CD4-positive, alpha-beta T cell treated with Interleukin-10 for 1 hour (primary cell): ENCODE results near the gene RPS6KA5.
"Not testable (repeated sequence)": the region's sequence is repeated elsewhere in the genome, so short reads cannot be mapped to it uniquely, and the experiment has no call there.

Source experiments
- DNase-seq: peaks from one replicate; pipeline ENCODE4 v3.0.0-alpha.2; 2020

RPS6KA5 gene

DNA sequence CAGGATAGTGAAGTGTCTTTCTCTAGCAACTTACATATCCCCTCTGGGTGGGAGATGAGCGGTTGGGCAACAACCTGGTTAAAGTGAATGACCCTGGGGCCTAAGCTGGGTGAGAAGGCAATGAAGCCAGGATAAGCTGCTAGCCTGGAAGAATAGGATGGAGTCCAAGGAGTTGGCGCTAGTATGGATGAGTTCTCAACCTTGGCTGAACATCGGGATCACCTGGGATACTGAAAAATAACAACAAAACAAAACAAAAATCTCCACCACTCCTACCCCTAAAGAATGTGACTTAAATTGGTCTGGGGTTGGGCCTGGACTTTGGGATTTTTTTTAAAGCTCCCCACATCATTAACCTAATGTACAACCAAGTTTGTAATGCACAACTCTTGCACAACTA lies 4.8 kb upstream of the RPS6KA5 start:
- no peak for DNase-seq

DNA sequence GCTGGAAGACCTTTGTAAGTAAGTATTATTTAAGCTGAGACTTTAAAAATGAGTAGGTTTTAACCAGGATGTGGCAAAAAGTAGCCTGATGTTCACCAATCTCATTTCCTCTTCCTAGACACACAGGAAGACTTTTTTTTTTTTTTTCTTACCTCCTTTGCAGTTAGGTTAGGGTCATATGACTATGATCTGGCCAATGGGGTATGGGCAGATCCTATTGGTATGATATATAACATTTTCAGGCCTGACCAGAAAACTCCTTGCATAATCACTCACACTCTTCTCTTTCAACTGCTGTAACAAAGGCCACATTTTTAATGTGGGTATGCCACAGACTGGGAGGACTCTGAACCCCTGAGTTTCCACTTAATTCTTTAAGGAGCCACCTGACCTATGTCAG lies 2.7 kb upstream of the RPS6KA5 start:
- DNase-seq: peak; percentile 79

DNA sequence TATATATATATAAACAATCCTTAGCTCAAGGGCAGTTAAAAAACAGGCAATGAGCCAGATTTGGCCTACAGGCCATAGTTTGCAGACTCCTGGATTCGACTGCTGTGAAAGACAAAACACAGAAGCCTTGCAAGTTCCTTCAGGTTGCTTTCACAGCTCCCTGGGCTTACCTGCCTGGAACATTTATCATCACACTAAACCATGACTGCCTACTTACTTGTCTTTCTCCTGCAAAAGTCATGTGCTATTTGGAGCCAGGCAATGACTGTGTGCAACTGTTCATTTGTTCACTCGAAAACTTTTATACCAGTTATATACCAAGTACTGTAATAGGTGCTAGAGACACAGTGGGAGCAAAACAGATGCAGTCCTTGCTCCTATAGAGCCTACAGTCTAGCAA lies 2.2 kb upstream of the RPS6KA5 start:
- DNase-seq: no peak

DNA sequence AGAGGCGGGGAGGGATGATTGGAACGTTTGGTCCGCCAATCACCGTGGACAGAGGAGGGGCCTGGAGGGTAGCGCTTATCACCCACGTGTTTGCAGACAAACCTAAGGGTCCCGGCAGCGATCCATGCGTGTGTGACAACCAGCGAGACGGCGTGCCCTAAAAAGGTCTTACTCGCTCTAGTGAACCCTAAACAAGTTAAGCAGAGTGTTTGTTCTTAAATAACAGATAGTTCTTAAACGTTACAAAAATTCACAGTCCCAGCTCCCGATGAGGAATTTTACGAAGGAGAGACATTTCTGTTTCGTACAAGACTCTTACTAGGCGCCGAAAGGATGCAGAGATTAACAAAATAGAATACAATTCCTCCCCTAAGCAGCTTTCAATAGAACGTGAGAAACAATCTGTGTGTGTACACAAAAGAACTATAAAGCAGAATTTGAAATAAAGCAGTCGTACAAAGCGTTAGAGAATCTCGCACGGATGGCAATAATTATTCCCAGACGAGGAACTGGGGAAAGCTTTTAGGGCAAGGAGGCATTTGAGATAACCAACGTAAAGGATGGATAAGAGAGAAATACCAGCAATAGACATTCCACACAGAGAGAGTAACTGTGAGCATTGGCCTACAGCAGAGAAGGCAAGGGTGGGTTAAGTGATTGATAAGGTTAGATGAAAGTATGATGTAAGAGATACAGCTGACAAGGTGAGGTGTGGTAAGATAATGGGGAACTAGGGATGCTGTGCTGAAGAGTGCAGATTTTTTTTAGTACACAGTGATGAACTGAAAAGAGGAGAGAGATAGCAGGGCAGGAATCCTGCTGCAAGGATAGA lies 831 bp upstream of the RPS6KA5 start:
- no peak for DNase-seq

DNA sequence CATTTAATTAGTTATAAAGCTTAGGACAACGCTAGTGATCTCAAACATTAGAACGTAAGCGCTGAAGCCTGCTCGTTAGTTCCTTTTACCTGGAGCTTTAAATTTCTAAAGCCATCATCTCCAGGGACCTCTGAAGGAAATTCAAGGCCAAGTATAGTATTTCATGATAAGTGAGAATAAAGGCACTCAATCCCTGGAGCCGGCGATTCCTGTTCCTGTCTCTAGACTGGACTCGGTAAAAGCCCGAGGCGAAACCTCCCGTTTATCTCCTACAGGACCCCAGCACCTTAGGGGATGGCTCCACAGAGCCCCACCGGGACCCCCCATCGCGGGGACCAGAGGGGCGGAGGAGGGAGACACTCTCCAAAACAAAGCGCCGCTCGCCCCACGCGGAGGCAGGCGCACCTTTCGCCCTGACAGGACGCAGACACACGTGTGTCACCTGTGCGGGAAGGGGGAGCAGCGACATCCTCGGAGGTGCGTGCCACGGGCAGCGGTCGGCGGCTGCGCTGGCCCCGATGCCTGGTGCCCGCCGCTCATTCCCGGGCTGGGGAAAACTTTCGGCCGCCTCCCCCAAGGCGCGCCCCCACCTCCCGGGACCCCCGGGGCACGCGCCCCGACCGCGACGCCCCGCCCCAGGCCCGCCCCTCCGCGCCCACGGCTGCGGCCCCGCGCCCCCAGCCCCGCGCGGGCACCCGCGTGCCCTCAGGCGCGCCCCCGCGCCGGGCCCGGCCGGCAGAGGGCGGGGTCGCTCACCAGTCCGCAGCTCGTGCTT lies 678 bp downstream of the RPS6KA5 start:
- DNase-seq: peak; percentile 61

DNA sequence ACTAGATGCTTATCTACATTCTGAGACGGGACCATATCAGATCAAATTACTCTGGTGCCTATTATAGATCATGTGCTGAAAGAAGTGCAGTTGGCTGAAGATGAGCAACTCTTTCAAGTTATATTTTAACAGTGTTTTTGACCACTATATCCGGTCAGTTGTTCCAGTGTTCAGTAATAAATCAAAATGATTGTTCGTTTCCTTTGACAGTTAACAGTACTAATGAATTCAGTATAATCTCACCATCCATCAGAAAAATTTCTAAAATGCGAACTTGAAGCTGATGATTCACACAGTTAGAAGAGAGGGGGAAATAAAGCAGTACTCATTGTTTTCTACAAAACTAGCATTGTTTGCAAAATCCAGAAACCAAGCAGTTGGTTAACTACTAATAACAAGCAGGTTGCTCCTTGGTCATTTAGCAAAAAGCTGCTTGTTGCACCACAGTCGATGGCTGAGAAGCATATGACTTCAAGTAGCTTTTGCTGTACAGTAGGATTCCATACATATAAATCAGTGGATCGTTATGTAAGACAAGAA lies 2.3 kb downstream of the RPS6KA5 start:
- DNase-seq: no peak

DNA sequence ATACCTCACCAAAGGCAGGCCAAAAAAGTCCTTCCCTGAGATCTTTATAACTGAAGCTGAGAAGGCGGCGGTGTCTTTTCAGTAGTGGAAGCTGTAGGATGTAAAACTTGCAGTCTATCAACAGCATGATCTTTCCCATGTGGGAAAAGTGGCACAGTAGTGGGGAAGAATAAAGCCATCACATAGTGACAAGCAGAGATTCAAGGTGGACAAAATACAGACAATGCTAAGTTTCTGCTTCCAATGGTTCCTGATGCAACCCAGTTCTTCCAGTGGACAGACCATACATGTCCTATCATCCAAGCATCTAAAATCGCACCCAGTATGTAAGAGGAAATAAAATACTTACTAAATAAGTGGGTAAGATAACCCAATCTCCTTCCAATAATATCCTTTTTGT lies 4.1 kb downstream of the RPS6KA5 start:
- no peak for DNase-seq

DNA sequence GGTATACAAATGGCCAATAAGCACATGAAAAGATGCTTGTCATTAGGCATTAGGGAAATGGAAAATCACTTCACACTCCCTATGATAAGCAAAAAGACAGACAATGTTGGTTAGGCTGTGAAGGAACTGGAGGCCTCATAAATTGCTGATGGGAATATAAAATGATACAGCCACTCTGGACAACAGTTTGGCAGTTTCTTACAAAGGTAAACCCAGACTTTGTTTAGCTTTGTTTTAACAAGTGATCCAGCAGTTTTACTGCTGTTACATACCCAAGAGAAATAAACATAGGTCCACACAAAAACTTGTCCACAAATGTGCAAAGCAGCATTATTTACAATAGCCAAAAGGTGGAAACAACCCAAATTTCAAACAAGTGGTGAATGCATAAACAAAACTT lies 5.4 kb downstream of the RPS6KA5 start:
- DNase-seq: no peak

DNA sequence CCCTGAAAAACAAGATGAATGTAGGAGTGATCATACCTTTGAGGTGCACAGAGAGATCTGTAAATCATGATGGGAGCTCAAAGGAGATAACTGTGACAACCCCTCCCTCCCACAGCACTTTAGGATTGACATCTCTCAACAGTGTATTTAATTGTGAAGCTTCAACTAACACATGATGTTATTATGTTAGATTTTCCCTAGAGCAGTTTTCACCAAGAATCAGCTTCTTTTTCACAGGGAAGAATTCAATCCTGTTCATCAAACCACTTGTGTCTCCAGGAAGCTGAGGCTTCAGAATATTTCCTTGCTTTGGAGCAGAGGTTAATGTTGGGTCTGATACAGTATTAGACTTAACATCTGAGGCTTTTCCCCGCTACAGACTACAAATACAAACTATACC lies 11.8 kb downstream of the RPS6KA5 start:
- DNase-seq: no peak

DNA sequence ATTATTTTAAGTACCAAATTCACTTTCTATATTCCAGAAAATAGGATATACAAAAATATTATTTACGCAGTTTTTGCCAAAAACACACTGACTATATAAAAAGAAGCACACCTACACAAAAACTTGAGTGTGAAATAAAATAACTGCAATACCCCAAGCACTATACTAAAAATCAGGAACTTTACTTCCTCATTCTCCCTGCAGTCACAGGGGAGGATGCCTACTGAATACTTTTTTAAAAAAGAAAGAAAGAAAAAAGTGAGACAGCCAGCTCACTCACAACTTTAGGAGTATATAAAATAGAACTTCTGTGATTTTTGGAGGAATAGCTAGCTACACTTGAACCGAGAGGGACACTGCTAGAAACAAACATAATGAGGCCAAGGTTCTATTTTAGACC lies 12.2 kb downstream of the RPS6KA5 start:
- no peak for DNase-seq

DNA sequence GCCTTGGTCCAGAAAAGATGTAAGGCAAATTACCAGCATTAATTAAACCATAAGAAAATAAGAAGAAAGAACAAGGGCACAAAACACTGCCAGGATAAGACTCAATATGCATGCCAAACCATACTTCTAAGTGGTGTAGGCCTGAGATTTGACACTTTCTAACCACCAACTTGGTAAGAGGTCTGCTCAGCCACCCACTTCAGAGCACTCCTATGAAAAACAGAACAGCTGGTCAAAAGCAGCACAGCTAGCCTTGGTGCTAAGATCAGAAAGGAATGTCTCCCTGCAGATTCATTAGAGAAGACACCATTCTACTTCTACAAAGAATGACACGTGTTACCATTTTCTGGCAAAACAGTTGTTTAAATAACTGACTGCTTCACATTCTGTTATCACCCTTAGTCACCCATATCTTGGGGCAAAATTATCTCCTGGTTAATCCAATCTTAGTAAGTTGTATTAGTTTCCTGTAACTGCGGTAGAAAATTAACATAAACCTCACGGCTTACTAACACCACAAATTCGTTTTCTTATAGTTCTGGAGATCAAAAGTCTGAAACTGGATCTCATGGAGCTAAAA lies 13.2 kb downstream of the RPS6KA5 start:
- peak; percentile 24 for DNase-seq

DNA sequence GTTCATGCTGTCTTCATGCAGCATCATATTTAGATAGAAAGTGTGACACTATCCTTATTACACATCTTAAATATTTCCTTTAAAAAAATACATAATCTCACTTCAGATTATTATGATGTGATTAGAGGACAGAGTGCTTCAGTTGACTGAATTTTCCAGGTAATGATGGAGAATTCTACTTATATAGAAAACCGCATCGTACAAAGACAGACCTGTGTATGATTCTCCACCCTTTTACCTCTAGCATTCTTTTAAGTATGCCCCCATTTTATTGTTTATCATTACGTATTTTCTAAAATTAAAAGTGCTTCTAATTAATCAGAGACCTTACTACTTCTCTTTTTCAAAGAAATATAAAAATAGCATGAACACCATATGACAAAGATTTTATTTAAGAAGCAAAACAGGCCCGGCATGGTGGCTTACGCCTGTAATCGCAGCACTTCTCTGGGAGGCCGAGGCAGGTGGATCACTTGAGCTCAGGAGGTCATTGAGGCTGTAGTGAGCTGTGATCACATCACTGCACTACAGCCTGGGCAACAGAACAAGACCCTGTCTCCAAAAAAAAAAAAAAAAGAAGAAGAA lies 13.9 kb downstream of the RPS6KA5 start:
- no peak for DNase-seq

DNA sequence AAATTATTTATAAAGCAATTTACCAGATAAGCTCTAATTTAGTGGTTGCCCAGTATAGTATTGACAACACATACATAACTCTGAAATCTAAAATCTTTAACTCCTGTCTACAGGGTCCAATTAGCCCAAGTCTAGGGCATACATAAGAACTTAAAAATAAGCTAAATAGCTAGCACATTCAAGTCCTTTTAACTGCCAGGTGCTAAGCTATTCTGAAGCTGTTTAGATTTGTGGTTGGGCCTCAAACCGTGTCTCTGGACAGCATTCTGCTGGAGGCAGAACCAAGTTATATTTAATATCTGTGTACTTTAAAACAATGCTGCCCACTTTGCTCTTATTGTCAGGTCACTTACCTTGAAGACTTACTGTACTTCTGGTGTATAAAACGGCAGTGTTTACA lies 19.0 kb downstream of the RPS6KA5 start:
- no peak for DNase-seq

DNA sequence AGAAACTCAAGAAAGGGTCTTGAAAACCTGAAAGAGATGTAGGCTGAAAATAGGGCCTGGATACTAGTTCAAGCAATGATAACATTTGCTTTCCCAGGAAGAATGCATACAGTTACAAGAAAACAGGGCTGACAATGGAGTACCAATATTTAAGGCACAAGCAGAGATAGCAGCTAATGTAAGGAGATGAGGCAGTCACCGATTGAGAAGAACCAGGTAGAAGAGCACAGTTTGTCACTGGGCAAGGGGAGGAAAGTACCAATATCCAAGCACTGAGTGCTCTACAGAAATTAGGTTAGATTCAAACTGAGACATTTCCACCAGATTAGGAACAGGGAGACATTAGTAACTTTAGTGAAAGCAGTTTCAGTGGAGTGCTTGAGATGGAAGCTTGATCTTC lies 19.9 kb downstream of the RPS6KA5 start:
- no peak for DNase-seq

DNA sequence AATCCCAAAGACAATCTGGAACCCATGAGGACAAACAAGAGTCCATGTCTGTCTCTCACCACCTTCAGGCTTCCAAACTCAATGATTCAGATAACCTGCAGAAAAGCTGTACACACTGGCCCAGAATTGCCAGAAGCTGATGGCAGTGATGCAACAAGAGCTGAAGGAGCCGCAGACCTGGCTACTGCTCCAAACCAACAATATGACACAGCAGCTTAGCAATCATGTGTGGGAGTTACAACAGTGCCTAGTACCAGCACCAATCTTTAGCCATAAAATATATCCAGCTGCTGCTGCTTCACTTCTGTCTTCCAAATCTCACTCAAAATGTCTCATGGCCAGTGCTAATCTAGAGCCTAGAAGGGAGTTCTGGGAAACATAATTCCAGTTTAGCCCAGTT lies 22.0 kb downstream of the RPS6KA5 start:
- no peak for DNase-seq

DNA sequence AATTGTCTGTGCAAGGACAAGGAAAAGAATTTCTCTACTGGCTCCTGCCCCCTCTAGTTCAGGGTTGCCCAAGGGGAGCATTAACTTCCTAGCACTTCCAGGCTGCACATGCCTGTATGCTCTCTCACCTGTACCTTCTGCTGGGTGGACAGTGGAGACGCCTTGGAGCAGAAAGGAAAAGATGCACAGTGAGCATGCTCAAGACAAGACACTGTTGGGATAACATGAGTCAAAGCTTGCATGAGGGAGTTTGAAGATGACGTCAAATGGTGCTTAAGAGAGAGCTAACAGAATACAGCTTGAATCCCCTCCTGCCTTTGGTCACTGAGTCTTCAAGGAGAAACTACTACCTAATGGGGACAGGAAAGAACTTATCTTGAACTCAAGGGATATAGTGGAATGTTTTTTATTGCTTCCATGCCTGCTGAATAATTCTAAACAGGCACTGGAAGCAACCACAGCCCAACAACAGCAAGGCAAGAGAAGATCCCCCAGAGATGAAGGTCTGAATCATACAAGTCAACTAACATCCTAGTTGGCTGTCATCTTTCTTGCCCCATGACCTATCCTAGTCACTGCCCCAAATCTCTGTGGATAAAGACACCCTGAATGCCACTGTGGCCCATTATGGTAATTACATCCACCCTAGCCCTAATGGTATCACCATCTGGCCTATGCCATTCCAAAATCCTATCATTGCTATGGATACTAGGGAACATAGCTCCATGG lies 23.5 kb downstream of the RPS6KA5 start:
- DNase-seq: no peak

DNA sequence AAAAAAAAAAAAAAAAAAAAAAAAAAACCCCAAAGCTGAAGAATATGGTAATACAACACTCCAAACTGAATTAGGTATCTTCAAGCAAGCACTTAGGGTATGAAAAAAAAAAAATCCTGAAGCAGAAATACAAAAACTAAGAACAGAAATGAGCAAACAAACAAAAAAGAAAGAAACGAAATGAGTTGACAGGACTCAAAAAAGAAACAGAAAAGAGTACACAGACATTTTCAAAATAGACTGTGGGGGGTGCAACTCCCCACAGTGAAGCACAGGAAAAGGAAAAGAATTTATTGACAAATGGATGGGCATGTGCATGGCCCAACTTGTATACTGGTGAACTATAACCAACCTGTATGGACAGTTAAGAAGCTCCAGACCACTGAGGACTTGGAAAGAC lies 24.6 kb downstream of the RPS6KA5 start:
- DNase-seq: no peak

DNA sequence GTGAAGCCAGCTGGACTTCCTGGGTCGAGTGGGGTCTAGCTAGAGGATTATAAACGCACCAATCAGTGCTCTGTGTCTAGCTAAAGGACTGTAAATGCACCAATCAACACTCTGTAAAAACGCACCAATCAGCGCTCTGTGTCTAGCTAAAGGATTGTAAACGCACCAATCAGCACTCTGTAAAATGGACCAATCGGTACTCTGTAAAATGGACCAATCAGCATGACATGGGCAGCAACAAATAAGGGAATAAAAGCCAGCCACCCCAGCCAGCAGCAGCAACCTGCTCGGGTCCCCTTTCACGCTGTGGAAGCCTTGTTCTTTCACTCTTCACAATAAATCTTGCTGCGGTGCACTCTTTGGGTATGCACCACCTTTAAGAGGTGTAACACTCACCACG lies 26.1 kb downstream of the RPS6KA5 start:
- DNase-seq: not testable (repeated sequence)

DNA sequence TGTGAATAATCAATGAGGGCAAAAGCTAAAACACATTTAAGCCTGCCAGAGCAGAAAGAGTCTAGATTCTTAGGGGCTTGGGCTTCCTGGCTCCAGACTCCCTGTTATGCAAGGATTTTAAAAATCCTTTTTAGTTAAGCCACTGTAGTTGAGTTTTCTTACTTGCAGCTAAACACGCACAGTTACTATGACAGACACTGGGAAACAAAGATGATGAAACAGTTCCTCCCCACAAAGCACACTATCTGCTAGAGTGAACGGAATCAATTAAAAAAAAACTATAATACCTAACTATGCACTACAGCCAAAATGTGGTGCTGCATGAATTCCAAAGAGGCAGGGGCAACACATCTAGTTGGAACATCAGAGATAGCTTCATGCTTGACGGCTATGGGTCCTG lies 28.2 kb downstream of the RPS6KA5 start:
- DNase-seq: no peak

DNA sequence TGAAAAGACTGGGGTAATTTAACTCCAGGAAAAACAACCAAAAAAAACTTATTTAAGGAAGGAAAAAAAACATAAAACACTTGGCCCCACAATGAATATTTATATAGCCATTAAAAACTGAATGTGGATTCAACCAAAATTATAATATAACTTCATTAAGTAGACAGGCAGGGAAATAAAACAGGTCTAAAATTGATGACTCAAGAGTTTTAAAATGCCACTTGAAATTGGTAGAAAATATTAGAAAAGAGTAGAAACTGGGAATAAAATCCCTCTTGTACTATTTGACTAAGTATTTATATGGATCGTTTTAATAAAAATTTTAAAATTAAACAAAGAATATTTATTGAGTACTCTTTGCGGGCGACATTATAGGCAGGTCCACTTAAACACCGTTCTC lies 28.8 kb downstream of the RPS6KA5 start:
- no peak for DNase-seq

DNA sequence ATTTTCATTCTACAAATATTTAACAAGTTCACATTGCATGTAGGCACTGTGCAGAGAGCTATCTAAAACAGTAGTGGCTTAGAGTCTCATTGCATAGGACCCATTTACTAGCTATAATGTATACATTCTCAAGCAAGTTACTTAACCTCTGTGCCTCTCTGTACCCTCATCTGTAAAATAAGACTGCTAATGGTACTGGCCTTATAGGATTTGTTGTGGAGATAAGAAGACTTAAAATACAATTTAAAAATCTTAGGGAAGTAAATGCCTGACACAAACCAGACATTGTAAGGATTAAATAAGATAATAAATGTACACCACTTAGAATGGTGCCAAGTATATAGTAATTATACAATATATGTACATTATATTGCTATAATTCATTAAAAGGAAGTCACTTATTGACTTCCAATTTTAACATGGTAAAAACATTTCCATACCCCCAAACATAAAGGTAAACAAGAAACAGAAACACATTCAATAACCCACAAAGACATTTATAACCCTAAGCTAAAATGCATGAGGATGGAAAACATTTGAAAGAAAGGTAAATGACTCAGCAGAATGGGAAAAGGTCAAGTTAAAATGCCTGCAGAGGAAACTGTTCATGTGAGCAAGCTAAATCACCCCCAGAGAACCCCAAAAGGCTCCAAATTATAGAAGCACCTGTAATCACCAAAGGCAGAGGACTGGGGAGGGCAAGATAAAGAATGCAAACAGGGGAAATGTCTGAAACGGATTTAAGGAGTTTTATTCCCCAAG lies 30.8 kb downstream of the RPS6KA5 start:
- no peak for DNase-seq

DNA sequence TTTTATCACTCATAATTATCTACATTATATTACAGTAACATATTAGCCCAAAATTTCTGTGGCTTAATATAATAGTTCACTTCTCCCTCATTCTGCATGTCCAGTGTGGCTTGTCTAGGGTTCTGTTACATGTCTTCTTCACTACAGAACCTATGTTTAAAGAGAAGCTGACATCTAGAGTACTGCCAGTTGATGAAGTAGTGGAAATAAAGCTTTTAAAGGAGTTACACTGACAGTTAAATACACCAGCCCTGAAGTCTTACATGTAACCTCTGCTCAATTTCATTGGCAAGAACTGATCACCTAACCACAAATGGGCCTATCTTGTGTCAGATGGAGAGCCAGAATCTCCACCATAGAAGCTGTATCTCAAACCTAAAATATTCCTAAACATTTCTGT lies 32.9 kb downstream of the RPS6KA5 start:
- no peak for DNase-seq
